ENCODE results near the gene RAI14. TPM values are rescaled to one million over a fixed set of nuclear protein-coding genes. Genes with fewer than 3 reads are reported as not detected.
"Not testable (repeated sequence)": the region's sequence is repeated elsewhere in the genome, so short reads cannot be mapped to it uniquely, and the experiment has no call there.

The RAI14 gene
- total RNA-seq, 2 donors from 2014 or later: 70.7 to 80.1 TPM

- ATAC-seq (ENCODE audit: insufficient number of reproducible peaks, low FRiP score, low read depth) (no peak), DNase-seq (ENCODE audit: low spot score) (no peak)
- Histone ChIP-seq H3K4me1 (ENCODE audit: control insufficient read depth in 1 of 2, low read depth in 2 of 2) (peaks cover 18 to 26% of the 10 kb centered on the region in 2 donors), H3K4me3 (no peak overlapping the region), H3K36me3 (peaks cover 10% of the 10 kb centered on the region), H3K27me3 (replicated peaks; ENCODE audit: insufficient read depth) (no peaks in the 10 kb centered on the region), H3K27ac (no peak overlapping the region), H3K9me3 (no peaks in the 10 kb centered on the region)
- TF ChIP-seq CTCF (IDR thresholded peaks at IDR 0.05): no peak
Measured at GRCh38 chr5:34767180-34767579, 111.1 kb downstream of the RAI14 start.

- no peak for TF ChIP-seq CTCF (IDR thresholded peaks at IDR 0.05)
- ATAC-seq (ENCODE audit: insufficient number of reproducible peaks, low FRiP score, low read depth): no peak
- no peak overlapping the region for H3K4me3 ChIP-seq
- no peak for DNase-seq (ENCODE audit: low spot score)
- H3K9me3 ChIP-seq: no peaks in the 10 kb centered on the region
- peaks cover 10% of the 10 kb centered on the region for H3K36me3 ChIP-seq
- no peak overlapping the region for H3K27ac ChIP-seq
- peaks cover 11 to 20% of the 10 kb centered on the region in 2 donors for H3K4me1 ChIP-seq (ENCODE audit: control insufficient read depth in 1 of 2, low read depth in 2 of 2)
- no peaks in the 10 kb centered on the region for H3K27me3 ChIP-seq (replicated peaks; ENCODE audit: insufficient read depth)
Measured at GRCh38 chr5:34770486-34770885, 114.4 kb downstream of the RAI14 start.

- ATAC-seq (ENCODE audit: insufficient number of reproducible peaks, low FRiP score, low read depth) (no peak), DNase-seq (ENCODE audit: low spot score) (no peak)
- Histone ChIP-seq H3K27me3 (replicated peaks; ENCODE audit: insufficient read depth) (no peaks in the 10 kb centered on the region), H3K4me3 (no peak overlapping the region), H3K9me3 (no peaks in the 10 kb centered on the region), H3K27ac (peak overlapping the region in 1 of 2 donors; percentile 52), H3K36me3 (peaks cover 9% of the 10 kb centered on the region), H3K4me1 (ENCODE audit: control insufficient read depth in 1 of 2, low read depth in 2 of 2) (peaks cover 11 to 20% of the 10 kb centered on the region in 2 donors)
- no peak for TF ChIP-seq CTCF (IDR thresholded peaks at IDR 0.05)
Measured at GRCh38 chr5:34771076-34771475, 114.9 kb downstream of the RAI14 start.

DNA sequence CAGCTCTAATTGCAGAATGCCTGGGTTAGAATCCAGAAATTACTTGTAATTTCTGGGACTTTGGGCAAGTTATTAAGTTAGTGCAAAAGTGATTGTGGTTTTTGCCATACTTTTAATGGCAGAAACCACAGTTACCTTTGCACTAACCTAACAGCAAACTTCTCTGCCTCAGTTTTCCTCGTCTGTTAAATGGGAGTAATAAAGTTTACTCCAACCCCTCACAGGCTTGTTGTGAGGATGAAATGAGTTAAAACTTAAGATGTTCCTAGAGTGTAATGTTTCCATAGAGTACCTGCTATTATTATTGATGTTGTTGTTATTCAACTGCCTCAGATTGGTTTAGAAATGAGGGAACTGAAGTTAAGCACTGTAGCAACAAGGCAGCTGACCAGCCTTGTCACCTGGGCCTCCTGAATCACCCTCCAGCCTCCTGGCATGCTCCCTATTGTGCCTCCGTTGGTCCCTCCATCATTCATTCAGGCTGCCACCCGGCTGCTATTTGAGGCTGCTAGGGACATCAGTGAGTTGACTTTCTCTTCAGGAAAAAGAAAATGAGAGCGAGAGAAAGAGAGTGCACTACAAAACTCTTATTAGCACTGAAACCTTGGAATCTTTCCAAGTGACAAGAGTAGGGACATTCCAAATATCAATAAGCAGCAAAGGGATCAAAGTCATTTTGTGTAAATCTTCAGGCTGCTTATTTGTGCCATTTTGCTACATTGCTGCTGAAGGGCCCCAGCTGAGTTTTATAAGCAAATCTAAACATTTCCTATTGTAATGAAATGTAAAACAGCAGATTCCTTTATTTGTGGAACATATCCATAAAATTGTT is 116.4 kb downstream of the RAI14 start:
- DNase-seq (ENCODE audit: low spot score) (no peak), ATAC-seq (ENCODE audit: insufficient number of reproducible peaks, low FRiP score, low read depth) (no peak)
- H3K4me1 ChIP-seq (ENCODE audit: control insufficient read depth in 1 of 2, low read depth in 2 of 2): peaks cover 11 to 20% of the 10 kb centered on the region in 2 donors
- no peaks in the 10 kb centered on the region for H3K27me3 ChIP-seq (replicated peaks; ENCODE audit: insufficient read depth)
- H3K36me3 ChIP-seq: no peaks in the 10 kb centered on the region
- H3K4me3 ChIP-seq: no peak overlapping the region
- H3K27ac ChIP-seq: no peak overlapping the region
- TF ChIP-seq CTCF (IDR thresholded peaks at IDR 0.05): no peak
- no peaks in the 10 kb centered on the region for H3K9me3 ChIP-seq

GRCh38 chr5:34774139-34774538 is 118.0 kb downstream of the RAI14 start:
- Histone ChIP-seq H3K27ac (no peak overlapping the region), H3K36me3 (no peaks in the 10 kb centered on the region), H3K27me3 (replicated peaks; ENCODE audit: insufficient read depth) (no peaks in the 10 kb centered on the region), H3K4me1 (ENCODE audit: control insufficient read depth in 1 of 2, low read depth in 2 of 2) (peaks cover 11 to 20% of the 10 kb centered on the region in 2 donors), H3K4me3 (no peak overlapping the region), H3K9me3 (no peaks in the 10 kb centered on the region)
- ATAC-seq (ENCODE audit: insufficient number of reproducible peaks, low FRiP score, low read depth): no peak
- TF ChIP-seq CTCF (IDR thresholded peaks at IDR 0.05): no peak
- DNase-seq (ENCODE audit: low spot score): no peak

GRCh38 chr5:34774678-34775077 is 118.5 kb downstream of the RAI14 start:
- H3K4me3 ChIP-seq: not testable (repeated sequence)

More at GRCh38 chr5:34774678-34775077, 118.5 kb downstream of the RAI14 start:
- peaks cover 11 to 20% of the 10 kb centered on the region in 2 donors for H3K4me1 ChIP-seq (ENCODE audit: control insufficient read depth in 1 of 2, low read depth in 2 of 2)
- not testable (repeated sequence) for ATAC-seq (ENCODE audit: insufficient number of reproducible peaks, low FRiP score, low read depth); H3K27me3 ChIP-seq (replicated peaks; ENCODE audit: insufficient read depth); H3K9me3 ChIP-seq; DNase-seq (ENCODE audit: low spot score); H3K36me3 ChIP-seq; H3K27ac ChIP-seq
